ENCODE results near the gene KRTCAP3. TPM values are rescaled to one million over a fixed set of nuclear protein-coding genes. Genes with fewer than 3 reads are reported as not detected.

KRTCAP3 gene
- total RNA-seq, 1 experiment from 2014 or later, result not detected

- peak; percentile 82 for DNase-seq (ENCODE audit: low read depth, low spot score)
- in situ Hi-C loops (cut with HindIII; ENCODE audit: low pct_unique_long_range_greater_than_20kb, low sequenced_read_pairs), result no loop called here
Measured at GRCh38 chr2:27428978-27429541, 13.1 kb upstream of the KRTCAP3 start.

GRCh38 chr2:27431395-27431794 lies 10.8 kb upstream of the KRTCAP3 start:
- peak; percentile 42 for DNase-seq (ENCODE audit: low read depth, low spot score)
- in situ Hi-C loops (cut with HindIII; ENCODE audit: low pct_unique_long_range_greater_than_20kb, low sequenced_read_pairs), result no loop called here

- no peak for DNase-seq (ENCODE audit: low read depth, low spot score)
- in situ Hi-C loops (cut with HindIII; ENCODE audit: low pct_unique_long_range_greater_than_20kb, low sequenced_read_pairs), result no loop called here
Measured at GRCh38 chr2:27435628-27436027, 6.6 kb upstream of the KRTCAP3 start.

- in situ Hi-C loops (cut with HindIII; ENCODE audit: low pct_unique_long_range_greater_than_20kb, low sequenced_read_pairs), result no loop called here
- no peak for DNase-seq (ENCODE audit: low read depth, low spot score)
Measured at GRCh38 chr2:27441226-27441926, 805 bp upstream of the KRTCAP3 start.

GRCh38 chr2:27442920-27443282 lies 720 bp downstream of the KRTCAP3 start:
- no peak for DNase-seq (ENCODE audit: low read depth, low spot score)
- in situ Hi-C loops (cut with HindIII; ENCODE audit: low pct_unique_long_range_greater_than_20kb, low sequenced_read_pairs), result no loop called here

GRCh38 chr2:27445155-27445554 lies 3.0 kb downstream of the KRTCAP3 start:
- DNase-seq (ENCODE audit: low read depth, low spot score), result no peak
- in situ Hi-C loops (cut with HindIII; ENCODE audit: low pct_unique_long_range_greater_than_20kb, low sequenced_read_pairs), result no loop called here

GRCh38 chr2:27445615-27446014 lies 3.4 kb downstream of the KRTCAP3 start:
- in situ Hi-C loops (cut with HindIII; ENCODE audit: low pct_unique_long_range_greater_than_20kb, low sequenced_read_pairs), result no loop called here
- DNase-seq (ENCODE audit: low read depth, low spot score), result no peak

- in situ Hi-C loops (cut with HindIII; ENCODE audit: low pct_unique_long_range_greater_than_20kb, low sequenced_read_pairs), result no loop called here
- DNase-seq (ENCODE audit: low read depth, low spot score), result no peak
Measured at GRCh38 chr2:27446057-27446456, 3.9 kb downstream of the KRTCAP3 start.

- in situ Hi-C loops (cut with HindIII; ENCODE audit: low pct_unique_long_range_greater_than_20kb, low sequenced_read_pairs), result no loop called here
- DNase-seq (ENCODE audit: low read depth, low spot score), result no peak
Measured at GRCh38 chr2:27448381-27448780, 6.2 kb downstream of the KRTCAP3 start.

GRCh38 chr2:27451095-27451494 lies 8.9 kb downstream of the KRTCAP3 start:
- in situ Hi-C loops (cut with HindIII; ENCODE audit: low pct_unique_long_range_greater_than_20kb, low sequenced_read_pairs), result no loop called here
- DNase-seq (ENCODE audit: low read depth, low spot score), result no peak

GRCh38 chr2:27453968-27454367 lies 11.8 kb downstream of the KRTCAP3 start:
- DNase-seq (ENCODE audit: low read depth, low spot score), result no peak
- in situ Hi-C loops (cut with HindIII; ENCODE audit: low pct_unique_long_range_greater_than_20kb, low sequenced_read_pairs), result no loop called here

- in situ Hi-C loops (cut with HindIII; ENCODE audit: low pct_unique_long_range_greater_than_20kb, low sequenced_read_pairs), result no loop called here
- no peak for DNase-seq (ENCODE audit: low read depth, low spot score)
Measured at GRCh38 chr2:27461118-27461517, 18.9 kb downstream of the KRTCAP3 start.

GRCh38 chr2:27464443-27464842 lies 22.3 kb downstream of the KRTCAP3 start:
- in situ Hi-C loops (cut with HindIII; ENCODE audit: low pct_unique_long_range_greater_than_20kb, low sequenced_read_pairs), result no loop called here
- no peak for DNase-seq (ENCODE audit: low read depth, low spot score)

- peak; percentile 11 for DNase-seq (ENCODE audit: low read depth, low spot score)
- in situ Hi-C loops (cut with HindIII; ENCODE audit: low pct_unique_long_range_greater_than_20kb, low sequenced_read_pairs), result no loop called here
Measured at GRCh38 chr2:27471961-27472360, 29.8 kb downstream of the KRTCAP3 start.

GRCh38 chr2:27485496-27485895 lies 43.3 kb downstream of the KRTCAP3 start:
- in situ Hi-C loops (cut with HindIII; ENCODE audit: low pct_unique_long_range_greater_than_20kb, low sequenced_read_pairs), result no loop called here
- no peak for DNase-seq (ENCODE audit: low read depth, low spot score)

GRCh38 chr2:27489118-27489497 lies 46.9 kb downstream of the KRTCAP3 start:
- in situ Hi-C loops (cut with HindIII; ENCODE audit: low pct_unique_long_range_greater_than_20kb, low sequenced_read_pairs), result no loop called here
- DNase-seq (ENCODE audit: low read depth, low spot score), result peak; percentile 48

GRCh38 chr2:27489498-27490397 lies 47.6 kb downstream of the KRTCAP3 start, which contains the start of gene IFT172:
TSS of gene IFT172 (minus strand) at chr2:27489743. CDS start at chr2:27489653, 90 bp downstream.
- in situ Hi-C loops (cut with HindIII; ENCODE audit: low pct_unique_long_range_greater_than_20kb, low sequenced_read_pairs), result no loop called here
- peak; percentile 99 for DNase-seq (ENCODE audit: low read depth, low spot score)

GRCh38 chr2:27492557-27492956 lies 50.4 kb downstream of the KRTCAP3 start:
- no peak for DNase-seq (ENCODE audit: low read depth, low spot score)
- in situ Hi-C loops (cut with HindIII; ENCODE audit: low pct_unique_long_range_greater_than_20kb, low sequenced_read_pairs), result no loop called here

- in situ Hi-C loops (cut with HindIII; ENCODE audit: low pct_unique_long_range_greater_than_20kb, low sequenced_read_pairs), result no loop called here
Measured at GRCh38 chr2:27493948-27494283, 51.7 kb downstream of the KRTCAP3 start.

More at GRCh38 chr2:27493948-27494283, 51.7 kb downstream of the KRTCAP3 start:
- no peak for DNase-seq (ENCODE audit: low read depth, low spot score)

All from SK-MEL-5 (cell line).